Activated CD4-positive, alpha-beta T cell treated with anti-CD3 and anti-CD28 coated beads, Interleukin-2, amount 50 U/mL, for 1 hour (primary cell): Measurements from ENCODE around the gene GABBR2.
"Not testable (repeated sequence)": the region's sequence is repeated elsewhere in the genome, so short reads cannot be mapped to it uniquely, and the experiment has no call there.

Experiments
- DNase-seq: peaks from one replicate; pipeline ENCODE4 v3.0.0-alpha.2; 2020

The GABBR2 gene

DNA sequence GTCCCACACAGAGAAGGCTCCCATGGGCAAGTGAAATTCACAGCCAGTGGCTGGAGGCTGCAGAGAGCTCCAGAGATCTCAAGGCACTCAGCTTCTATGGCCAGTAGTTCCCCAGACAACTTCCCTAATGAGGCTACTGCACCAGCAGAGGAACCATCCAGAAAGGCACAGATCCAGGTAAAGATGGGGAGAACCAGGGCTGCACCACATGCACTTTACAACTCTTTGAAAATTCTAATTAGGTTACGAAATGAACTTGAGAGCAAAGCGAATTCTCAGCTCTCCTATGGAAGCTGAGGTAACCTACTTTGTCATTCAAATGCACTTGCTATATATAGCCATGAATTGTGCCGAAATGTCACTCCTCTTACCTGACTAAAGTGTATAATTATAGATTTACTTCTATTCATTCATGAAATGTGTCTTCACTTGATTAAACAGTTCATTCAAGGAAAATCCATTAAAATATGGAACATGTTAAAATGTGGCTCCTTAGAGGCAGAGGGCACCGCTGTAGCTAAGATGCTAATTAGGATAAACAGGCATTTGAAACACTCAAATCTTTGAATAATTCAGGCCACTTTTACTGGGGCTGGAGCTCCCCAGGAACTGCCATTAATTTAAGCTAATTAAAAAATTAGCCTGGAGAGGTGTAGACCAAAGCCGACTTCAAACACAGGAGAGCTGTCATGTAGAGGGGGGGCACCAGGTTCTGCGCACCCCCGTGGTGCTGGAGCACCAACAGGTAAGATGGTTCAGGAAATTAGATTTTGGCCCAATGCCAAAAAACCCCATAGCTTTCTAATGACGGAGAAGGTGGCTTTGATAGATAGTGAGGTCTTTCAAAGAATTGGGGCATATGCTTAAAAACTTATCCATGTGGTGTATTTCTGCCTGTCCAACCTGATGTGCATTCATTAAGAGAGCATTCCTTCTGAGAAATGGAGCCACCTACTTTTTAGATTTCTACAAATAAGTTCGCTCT, 204.1 kb downstream of the GABBR2 start:
- DNase-seq, result no peak

DNA sequence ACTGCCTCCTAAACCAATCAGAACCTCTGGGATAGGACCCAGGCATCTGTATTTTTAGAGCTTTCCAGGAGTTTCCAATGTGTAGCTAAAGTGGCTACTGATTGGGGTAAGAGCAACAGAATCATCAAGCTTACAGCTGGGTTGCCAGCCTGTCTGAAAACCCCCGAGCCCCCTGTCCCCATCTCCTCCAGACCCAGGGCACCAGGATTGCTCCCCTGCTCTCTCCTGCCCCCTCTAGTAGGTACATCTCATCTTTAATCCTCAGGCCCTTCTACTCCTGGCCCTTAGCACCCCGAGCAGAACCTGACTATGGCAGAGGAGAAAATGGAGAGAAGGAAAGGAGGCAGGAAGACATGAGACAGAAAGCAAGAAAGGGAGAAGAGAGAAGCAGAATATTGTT, 204.9 kb downstream of the GABBR2 start:
- no peak for DNase-seq

DNA sequence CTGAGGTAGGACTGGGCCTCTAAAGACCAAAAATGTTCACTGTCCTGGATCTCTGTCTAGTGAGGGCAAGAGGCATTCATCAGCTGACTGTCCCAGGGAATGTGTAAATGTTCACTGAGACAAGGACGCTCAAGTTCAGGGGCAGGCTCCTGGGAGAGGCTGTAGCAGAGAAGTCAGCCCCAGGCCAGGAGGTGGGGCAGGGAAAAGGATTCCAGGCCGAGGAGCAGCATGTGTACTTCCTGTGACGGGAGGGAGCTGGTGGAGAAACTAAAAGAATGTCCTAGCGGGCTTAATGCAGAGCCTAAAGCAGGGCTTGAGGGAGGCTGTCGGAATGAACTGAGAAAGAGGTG, 205.8 kb downstream of the GABBR2 start:
- DNase-seq, result no peak

DNA sequence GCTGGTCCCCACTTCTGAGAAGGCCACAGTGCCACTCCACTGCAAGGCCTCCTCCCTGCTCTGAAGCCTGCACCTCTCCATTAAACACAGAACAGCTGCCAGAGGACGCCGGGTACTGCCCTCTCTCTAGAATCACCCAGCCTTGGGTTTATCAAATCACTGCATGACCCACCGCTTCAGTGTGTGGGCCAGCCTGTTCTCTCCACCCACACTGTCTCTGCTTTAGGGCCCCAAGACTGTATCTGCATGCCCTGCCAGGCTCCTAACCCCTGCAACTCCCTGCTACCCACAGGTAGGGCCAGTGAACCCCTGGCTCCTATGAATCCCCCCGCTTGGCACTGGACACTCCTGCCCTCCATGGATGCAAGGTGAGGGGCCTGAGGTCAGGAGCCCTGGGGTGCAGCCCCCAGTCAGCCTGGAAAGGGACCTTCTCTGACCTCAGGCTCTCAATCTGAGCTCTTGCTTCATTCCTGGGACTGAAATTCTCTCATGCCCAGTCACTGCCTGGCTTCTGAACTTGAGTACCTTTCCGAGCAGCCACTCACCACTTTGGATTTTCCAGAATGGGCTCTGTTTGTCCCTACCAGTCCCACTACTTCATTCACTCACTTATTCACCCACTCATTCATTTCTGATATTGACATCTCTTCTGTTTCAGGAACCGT, 206.3 kb downstream of the GABBR2 start:
- DNase-seq, result no peak

DNA sequence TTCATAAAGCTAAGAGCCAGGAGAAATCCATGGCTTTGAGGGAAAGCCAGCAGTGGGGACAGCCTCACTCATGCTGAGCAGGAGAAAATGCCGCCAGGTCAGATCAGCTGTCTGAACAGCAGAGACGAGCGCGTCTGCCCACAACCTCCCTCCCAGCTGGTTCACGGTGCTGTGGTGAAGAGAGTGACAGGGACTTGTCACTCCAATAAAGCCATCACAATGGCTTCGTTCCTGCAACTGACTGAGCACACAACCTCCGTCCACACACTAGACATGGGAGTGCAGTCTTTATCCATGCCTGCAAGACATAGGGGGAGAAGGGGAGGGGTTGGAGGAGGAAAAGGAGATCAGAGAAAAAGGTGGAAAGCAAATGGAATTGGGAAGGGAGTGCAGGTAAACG, 206.9 kb downstream of the GABBR2 start:
- no peak for DNase-seq

DNA sequence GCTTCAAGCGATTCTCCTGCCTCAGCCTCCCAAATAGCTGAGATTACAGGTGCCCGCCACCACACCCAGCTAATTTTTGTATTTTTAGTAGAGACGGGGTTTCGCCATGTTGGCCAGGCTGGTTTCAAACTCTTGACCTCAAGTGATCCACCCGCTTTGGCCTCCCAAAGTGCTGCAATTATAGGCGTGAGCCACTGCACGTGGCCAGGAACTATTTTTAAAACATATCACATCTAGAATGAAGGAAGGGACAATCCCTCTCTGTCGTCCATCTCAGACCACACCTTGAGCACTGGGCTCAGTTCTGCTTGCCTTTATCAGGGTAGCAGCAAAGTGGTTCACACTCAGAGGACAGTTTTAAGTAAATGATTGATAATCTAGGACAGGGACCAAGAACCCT, 207.5 kb downstream of the GABBR2 start:
- not testable (repeated sequence) for DNase-seq

DNA sequence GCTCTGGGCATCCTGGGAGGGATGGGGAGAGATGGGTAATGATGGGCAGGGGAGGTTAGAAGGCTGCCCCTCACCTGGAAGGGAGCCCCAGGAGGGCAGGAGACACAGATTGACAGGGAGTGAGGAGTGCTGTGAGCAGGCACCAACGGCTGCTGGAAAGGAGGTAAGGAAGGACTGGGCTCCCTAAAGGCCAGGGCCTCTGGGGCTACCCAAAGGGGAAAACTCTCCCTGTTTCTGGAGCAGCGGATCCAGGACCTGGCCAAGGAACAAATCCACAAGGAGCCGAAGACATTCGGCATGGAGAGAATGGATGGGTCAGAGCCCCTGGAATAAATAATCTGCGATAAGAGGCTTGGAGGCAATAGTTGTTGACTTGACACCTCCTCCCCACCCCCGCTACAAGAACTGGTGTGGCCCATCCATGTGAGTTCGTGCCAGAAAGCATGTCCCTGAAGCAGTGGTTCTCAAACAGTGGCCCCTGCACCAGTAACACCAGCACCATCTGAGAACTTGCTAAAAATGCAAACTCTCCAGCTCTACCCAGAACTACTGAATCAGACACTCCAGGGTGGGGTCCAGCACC, 208.3 kb downstream of the GABBR2 start:
- DNase-seq, result no peak

DNA sequence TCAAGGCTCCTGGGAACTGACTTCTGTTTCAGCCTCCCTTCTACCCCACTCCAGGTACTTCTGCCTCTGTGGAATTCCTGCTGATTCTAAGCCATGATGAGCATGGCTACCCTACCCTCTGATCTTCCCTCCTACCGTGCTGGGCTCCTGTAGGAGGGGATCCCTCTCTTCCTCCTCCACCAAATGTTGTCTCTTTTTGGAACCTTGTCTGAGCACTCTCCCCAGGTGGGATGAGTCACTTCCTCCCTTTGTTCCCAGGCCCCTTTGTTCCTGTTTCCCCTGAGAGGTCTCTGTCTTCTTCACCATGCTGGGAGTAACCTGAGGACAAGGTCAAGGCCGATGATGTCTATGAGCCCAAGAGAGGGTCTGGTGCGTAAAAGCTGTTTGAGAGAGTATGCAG, 213.2 kb downstream of the GABBR2 start:
- DNase-seq, result no peak

DNA sequence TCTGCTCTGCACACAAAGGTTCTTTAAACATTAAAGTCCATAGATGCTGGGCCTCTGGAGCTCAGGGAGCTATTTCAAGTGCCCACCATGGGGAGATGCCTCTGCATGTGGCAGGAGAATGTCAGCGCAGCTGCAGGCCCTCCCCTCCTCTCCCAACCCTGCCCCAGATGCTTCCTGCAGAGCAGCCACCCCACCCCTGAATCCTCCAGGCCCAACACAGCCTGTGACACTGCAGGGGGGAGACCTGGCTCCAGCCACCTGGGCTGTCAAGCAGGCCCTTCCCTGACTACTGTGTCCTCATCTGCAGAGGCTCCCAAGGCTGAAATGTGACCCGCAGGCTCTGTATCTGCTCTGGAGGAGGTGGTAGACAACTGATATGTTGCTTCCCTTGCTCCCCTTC, 213.9 kb downstream of the GABBR2 start:
- no peak for DNase-seq

DNA sequence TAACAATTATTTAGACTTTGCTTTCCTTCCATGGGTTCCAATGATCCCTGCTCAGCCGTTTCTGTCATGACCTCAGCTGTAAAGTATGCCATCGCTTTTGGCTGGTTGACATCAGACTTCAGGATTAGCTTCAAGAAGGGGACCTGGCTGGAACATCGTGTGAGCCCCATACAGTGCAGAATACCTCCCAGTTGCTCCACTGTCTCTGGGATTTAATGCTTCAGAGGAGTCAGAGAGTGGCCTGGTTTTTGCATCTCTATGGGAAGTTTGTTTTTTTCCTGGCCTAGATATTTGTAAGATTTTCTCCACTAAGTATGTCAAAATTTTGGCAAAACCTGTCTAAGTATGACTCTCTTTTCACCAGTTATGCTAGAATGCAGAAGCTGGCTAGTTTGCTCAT, 216.9 kb downstream of the GABBR2 start:
- no peak for DNase-seq

DNA sequence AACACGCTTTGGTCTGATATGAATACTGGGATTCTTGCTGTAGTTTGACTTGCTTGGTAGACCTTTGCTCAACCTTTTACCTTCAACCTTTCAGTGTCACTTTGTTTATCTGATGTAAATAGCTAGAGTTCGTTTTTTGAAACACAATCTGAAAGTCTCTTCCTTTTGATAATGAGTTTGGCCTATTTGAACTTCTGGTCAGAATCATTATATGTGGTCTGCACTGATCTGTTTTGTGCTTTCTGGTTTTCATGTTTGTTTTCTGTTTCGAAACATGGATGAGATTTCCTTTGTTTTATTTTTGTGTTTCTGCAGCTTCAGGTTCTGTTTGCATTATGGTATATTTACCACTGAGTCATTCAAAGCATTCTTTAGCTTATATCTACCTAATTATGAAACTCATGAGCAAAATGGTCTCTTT, 217.5 kb downstream of the GABBR2 start:
- DNase-seq, result no peak

DNA sequence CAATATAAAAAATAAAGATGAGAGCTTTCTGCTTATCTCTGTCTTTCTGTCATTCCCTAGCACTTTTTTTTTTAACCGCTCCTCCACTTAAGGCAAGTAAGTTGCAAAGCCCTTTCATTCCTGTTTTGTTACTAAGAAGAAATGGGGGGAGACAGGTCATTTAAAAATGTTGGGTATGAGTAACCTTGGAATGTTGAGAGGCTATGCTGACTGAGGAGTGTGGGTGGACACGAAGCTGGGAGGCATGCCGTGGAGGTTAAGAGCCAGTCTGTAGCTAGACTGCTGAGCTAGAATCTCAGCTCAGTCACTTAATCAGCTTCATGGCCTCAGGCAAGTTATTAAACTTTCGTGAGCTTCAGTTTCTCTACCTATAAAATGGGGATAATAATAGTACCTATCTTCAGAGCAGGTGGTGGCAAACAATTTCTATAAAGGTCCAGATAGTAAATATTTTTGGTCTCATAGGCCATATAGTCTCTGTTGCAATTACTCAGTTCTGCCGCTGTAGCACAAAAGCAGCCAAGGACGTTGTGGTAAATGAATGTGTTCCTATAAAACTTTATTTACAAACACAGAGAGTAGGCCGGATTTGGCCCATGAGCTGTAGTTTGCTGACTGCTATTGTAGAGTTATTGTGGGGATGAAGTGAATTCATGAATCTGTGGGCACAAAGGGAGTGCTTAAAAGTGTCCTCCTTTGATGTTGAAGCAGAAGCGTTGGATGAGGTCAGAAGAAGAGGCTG, 220.0 kb downstream of the GABBR2 start:
- DNase-seq, result no peak

DNA sequence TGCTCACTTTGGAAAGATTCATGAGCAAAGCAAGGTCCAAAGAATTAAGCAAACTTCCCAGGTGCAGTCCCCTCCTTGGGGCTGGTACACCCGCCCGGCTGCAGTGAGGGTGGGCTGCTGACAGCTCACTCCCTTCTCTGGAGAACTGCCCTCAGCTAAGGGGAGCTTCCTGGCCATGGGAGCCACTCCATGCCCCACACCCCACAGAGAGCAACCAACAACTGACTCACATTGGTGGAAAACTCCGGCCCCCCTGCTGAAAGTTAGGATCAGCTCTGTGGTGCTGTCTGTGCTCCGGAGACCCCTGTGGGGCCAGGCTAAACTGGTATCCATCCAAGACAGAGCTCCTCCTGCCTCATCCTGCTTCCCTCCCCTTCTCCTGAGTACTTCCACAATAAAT, 223.0 kb downstream of the GABBR2 start:
- DNase-seq, result no peak

DNA sequence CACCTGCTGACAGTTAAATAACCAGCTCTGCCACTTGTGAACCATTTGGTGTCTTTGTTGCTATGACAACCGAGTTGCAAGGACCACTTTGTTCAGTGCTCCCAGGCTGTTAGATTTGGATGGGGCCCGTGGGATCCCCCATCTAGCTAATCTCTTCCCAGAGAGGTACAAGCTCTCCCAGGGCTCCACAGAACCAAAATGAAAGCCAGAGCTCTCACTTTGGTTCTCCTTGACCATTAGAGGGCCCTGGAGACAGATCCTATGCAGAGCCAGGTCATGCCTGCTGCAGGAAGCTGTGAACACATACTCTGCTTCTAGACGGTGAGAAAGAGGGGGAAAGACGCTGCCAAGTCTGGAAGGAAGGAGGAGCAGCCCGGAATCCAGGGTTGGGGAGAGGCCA, 224.6 kb downstream of the GABBR2 start:
- DNase-seq, result no peak

DNA sequence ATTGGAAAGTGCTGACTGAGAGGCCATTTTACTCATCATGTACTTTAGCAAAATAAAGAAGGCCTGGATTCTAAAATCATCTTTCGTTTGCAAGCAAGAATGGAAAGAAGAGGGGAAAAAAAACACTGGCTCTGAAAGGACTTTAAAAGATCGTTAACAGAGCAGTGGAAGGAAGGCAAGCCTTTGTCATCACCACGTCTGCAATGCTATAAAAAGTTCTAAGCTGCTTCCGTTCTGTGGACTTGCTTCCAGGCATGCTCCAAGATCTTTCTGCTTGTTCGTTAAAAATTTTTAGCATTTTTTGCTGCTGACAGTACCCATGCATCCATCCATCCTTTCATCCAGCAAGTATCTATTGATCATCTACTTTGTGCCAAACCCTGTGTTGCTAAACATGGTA, 226.5 kb downstream of the GABBR2 start:
- DNase-seq, result no peak

DNA sequence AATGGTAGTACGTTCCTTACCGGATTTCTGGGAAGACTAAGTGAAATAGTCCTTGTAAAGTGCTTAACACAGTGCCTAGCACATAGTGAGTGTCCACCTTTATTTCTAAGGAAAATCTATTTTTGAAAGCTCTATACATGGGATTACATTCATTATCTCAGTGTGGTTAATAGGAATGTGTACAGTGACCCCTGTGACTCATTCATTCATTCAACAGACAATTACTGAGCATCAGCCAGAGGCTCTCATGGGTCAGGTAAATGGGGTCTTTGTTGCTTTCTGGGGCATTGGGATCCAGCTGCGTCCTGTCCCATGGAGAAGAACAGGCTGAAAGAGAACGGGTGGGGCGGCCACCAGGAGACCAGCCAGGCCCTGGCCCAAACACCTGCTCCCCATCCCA, 227.1 kb downstream of the GABBR2 start:
- no peak for DNase-seq

DNA sequence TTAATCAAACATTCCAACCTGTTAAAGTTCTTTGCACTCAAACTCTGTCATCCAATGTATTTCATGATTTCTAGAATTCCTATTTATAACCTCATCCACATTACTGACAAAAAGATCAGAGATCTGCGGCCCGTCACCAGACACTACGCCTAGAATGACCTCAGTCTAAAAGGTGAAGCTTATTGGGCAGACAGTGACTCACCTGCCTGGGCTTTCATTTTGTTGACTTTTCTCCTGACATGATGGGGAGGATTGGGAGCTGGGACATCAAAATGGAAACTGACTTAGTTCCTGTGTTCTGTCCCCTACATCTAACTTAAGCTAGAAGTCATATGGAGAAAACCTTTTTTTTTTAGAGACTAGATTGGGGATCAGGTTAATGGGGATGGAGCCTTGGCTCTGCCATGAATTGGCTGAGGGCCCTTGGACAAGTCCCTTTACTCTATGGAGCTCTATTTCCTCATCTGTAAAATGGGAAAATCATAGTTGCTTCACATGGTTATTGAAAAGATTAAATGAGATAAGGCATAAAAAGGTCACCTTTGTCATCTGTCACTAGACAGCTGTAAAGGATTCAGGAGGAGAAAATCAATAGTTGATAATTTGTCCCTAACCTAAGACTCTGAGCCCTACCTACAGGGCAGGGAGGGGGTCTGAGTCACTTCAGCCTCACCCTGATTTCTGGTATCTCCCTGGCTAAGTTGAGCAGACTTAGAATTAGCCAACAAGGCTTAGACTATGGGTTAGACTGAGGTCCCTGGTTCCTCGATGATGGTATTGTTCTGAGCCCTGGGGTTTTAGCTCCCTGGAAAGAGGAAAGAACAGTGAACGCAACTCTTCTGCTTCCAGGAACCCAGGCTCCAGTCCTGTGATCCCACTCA, 228.5 kb downstream of the GABBR2 start:
- no peak for DNase-seq

DNA sequence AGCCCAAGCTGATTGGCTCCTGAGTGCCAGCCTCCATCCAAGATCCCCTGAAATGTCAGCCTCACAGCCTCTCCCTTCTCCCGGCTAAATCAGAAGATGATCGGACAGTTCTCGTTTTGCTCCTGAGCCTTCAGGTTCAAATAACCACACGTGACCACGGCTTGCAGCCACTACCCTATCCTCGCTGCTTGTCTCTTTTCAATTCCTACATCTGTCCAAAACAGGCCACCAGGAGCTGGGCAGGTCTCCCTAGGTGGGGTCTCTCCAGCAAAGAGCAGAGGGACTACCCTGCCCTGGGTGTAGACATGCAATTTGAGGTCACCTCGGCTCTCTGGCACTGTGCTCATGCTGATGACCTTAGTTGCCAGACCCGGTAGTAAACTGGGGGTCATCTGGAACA, 229.3 kb downstream of the GABBR2 start:
- no peak for DNase-seq

DNA sequence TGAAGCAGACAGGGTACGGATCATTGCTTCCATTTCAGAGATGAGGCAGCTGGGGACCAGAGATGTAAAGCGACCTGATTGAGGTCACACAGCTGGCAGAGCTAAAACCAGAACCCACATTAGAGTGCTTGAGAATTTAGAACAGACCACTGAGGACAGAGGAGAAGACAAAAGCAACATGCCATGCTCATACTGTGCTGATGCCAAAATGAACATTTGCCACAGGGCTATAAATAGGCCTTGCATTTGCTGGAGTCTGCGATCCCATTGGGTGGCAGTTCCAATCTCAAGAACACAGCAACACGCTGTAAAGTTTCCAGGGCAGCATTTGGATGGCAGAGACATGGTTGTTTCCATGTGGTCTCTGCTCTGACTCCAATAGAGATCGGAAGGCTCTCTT, 230.9 kb downstream of the GABBR2 start:
- DNase-seq, result no peak

DNA sequence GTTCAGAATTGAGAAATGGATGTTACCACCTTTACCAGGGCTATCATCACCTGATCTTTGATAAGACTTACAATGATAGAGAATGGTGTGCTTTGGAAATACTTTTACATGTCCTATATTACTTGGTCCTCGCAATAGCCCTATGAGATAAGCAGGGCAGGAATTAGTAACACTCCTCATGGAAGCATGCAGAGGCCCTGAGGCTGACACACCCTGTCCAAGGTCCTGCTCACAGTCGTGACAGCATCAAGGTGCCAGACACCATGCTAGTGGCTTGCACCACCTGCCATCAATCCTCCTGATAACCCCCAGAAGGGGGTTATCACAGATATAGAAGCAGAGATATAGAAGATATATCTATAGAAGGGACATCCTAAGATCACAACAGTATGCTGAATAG, 236.5 kb downstream of the GABBR2 start:
- DNase-seq, result no peak

DNA sequence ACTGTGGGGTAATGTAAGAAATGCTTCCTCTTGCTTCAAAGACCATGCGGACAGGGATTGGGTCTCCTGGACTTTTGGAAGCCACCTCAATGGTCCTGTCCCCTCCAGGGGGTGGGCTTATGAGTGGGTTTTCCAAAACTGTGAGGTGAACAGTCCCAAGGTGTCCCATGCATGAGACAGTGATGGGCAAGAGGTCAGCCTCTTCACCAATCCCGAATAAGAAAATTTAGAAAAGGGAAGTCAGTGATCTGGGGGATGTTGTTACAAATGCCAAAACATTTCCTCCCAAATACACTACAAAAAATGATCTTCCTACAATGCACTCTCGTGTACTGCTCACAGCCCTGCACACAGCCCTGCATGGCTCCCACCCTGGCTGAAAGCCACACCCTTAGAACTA, 237.6 kb downstream of the GABBR2 start:
- no peak for DNase-seq

DNA sequence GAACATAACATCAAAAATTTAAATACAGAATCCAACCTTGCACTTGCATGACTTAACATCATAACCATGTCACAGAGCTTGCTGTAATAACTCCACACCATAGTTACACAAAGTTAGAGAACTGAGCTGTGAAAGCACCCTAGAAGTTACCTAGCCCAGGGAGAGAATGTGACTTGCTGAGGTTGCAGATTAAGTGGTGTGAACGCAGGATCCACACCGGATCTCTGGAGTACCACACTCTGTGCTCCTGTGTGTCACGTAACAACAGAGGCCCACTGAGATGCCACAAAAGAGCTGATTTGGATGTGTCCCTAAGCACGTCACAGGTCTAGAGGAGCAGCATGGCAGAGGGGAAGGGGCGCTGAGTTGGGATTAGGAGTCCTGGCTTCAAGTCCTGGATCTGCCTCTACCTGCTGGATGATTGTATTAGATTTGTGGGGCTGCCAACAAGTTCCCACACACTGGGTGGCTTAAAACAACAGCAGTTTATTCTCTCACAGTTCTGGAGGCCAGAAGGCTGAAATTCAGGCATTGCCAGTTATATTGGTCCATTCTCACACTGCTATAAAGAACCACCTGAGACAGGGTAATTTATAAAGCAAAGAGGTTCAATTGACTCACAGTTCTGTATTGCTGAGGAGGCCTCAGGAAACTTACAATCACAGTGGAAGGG, 240.0 kb downstream of the GABBR2 start:
- no peak for DNase-seq
